K562 (cell line): ENCODE results near the gene LONRF2. TPM values are rescaled to one million over a fixed set of nuclear protein-coding genes. Genes with fewer than 3 reads are reported as not detected.

Experiments used
- ATAC-seq: fragments of 200-7000 bp; cut with Tn5 transposase; 3 replicates; pipeline ENCODE4 v1.9.1; 2020; ENCODE audit warnings: moderate library complexity
- BruUV-seq: library from RNA; stranded (reverse); fragments of 400-500 nt; replicated peaks from 2 replicates; lab custom pipeline; 2021; lab: Mats Ljungman, UMichigan
- CTCF ChIA-PET: fragments of 300-600 bp; formaldehyde crosslinking; extraction: SDS; loops from one replicate; lab custom pipeline; 2021; ENCODE audit warnings: low intra/inter-chr PET ratio; lab: Yijun Ruan, JAX
- POLR2A ChIA-PET: fragments of 300-600, 350-650 bp; sonication (Branson Sonifier 250); formaldehyde crosslinking; extraction: SDS; loops from one replicate; lab custom pipeline; 2021; ENCODE audit warnings: antibody characterized with exemption, inconsistent platforms; lab: Yijun Ruan, JAX
- DNase-seq, 4 experiments: peaks; one replicate each; pipeline versions ENCODE4 v3.0.0 to v3.0.0-alpha.2; 2011 to 2018; ENCODE audit warnings: low spot score in 3 of 4, mixed read lengths in 3 of 4; ENCODE audit errors: extremely low read depth in 1 of 4
- FAIRE-seq: peaks from 2 replicates; lab custom pipeline; 2011; peaks lifted over from hg19 to GRCh38; lab: Jason Lieb, UNC
- H2AFZ ChIP-seq: 2 replicates; pipeline ENCODE4 v1.6.0; 2011; ENCODE audit warnings: low read depth, low read length, control low read depth, inconsistent platforms
- H3K27ac ChIP-seq: fragments of 200-600 bp; 3 replicates; pipeline ENCODE4 v1.8.0; 2011; ENCODE audit warnings: low read depth, mild to moderate bottlenecking, control low read depth, inconsistent platforms, low read length, moderate library complexity, mixed read lengths; ENCODE audit errors: extremely low read depth
- H3K27me3 ChIP-seq, 2 experiments: fragments of 300-600 bp in 1 of 2; 2 replicates in 1 of 2; 3 replicates in 1 of 2; pipeline versions ENCODE4 v1.6.0 to v1.8.0; 2011; ENCODE audit warnings: inconsistent platforms in 2 of 2, low read length in 2 of 2, mild to moderate bottlenecking in 1 of 2, mixed read lengths in 1 of 2, moderate library complexity in 1 of 2; ENCODE audit not compliant: control insufficient read depth in 2 of 2, insufficient read depth in 2 of 2
- H3K36me3 ChIP-seq: fragments of 300-600 bp; 3 replicates; pipeline ENCODE4 v1.8.0; 2011; ENCODE audit warnings: mild to moderate bottlenecking, low read length, inconsistent platforms; ENCODE audit not compliant: control insufficient read depth, insufficient read depth
- H3K4me1 ChIP-seq, 2 experiments: fragments of 200-600 bp in 1 of 2; replicated peaks in 1 of 2; 2 replicates in 1 of 2; 3 replicates in 1 of 2; pipeline versions ENCODE4 v1.5.1 to v1.8.0; 2011; ENCODE audit warnings: inconsistent platforms in 2 of 2, low read length in 2 of 2, mild to moderate bottlenecking in 1 of 2, mixed read lengths in 1 of 2, moderate library complexity in 1 of 2; ENCODE audit not compliant: control insufficient read depth in 2 of 2, insufficient read depth in 2 of 2
- H3K4me2 ChIP-seq: 2 replicates; pipeline ENCODE4 v1.6.1; 2011; ENCODE audit warnings: low read length, control low read depth, inconsistent platforms, mixed read lengths; ENCODE audit not compliant: insufficient read depth
- H3K4me3 ChIP-seq: fragments of 200-600 bp; sonication (generic), shearing (Covaris generic); 2 replicates; pipeline ENCODE4 v1.5.1; 2016; ENCODE audit warnings: control low read depth, inconsistent platforms
- H3K79me2 ChIP-seq: fragments of 200-600 bp; 3 replicates; pipeline ENCODE4 v1.8.0; 2011; ENCODE audit warnings: low read length, inconsistent platforms; ENCODE audit not compliant: control insufficient read depth, insufficient read depth
- H3K9ac ChIP-seq, 2 experiments: 2 replicates each; pipeline versions ENCODE4 v1.6.0 to v1.6.1; 2011; ENCODE audit warnings: low read depth in 2 of 2, low read length in 2 of 2, control low read depth in 1 of 2, inconsistent platforms in 1 of 2, mild to moderate bottlenecking in 1 of 2, mixed read lengths in 1 of 2; ENCODE audit not compliant: insufficient read depth in 1 of 2
- H3K9me1 ChIP-seq: one replicate; pipeline ENCODE4 v1.6.0; 2011; ENCODE audit warnings: inconsistent platforms, mild to moderate bottlenecking, low read length, moderate library complexity; ENCODE audit not compliant: control insufficient read depth, insufficient read depth
- H3K9me3 ChIP-seq: replicated peaks from 2 replicates; pipeline ENCODE4 v1.5.1; 2011; ENCODE audit warnings: low read depth, low read length, inconsistent platforms; ENCODE audit not compliant: control insufficient read depth, insufficient read depth
- H4K20me1 ChIP-seq: replicated peaks from 2 replicates; pipeline ENCODE4 v1.6.1; 2011; ENCODE audit warnings: low read length, inconsistent platforms, mixed read lengths; ENCODE audit not compliant: control insufficient read depth, insufficient read depth
- CBX3 ChIP-seq, 2 experiments: IDR thresholded peaks; 1 replicate in 1 of 2; 2 replicates in 1 of 2; pipeline ENCODE4 v1.6.1; 2012; ENCODE audit warnings: inconsistent platforms in 2 of 2, low read length in 2 of 2, borderline replicate concordance in 1 of 2, control low read depth in 1 of 2
- CREB5 ChIP-seq: fragments of 250-450 bp; sonication (Bioruptor Pico); IDR thresholded peaks from 2 replicates; pipeline ENCODE4 v1.5.0; 2020; ENCODE audit warnings: mild to moderate bottlenecking
- FOXJ3 ChIP-seq: sonication (generic); formaldehyde crosslinking; IDR thresholded peaks from 2 replicates; pipeline ENCODE4 v1.4.0; 2020; ENCODE audit warnings: mild to moderate bottlenecking, missing genetic modification reagents
- KHSRP ChIP-seq: fragments of 450-650 bp; IDR thresholded peaks from 2 replicates; pipeline ENCODE4 v1.6.1; 2017
- NFE2L1 ChIP-seq: fragments of 450-650 bp; IDR thresholded peaks from 2 replicates; pipeline ENCODE4 v1.6.1; 2016; ENCODE audit warnings: missing genetic modification characterization, low read depth, mild to moderate bottlenecking, missing compliant biosample characterization, moderate library complexity, borderline replicate concordance
- POLR2A ChIP-seq: fragments of 450-650 bp; conservative IDR thresholded peaks from 2 replicates; pipeline ENCODE4 v1.6.1; 2016
- PPARD ChIP-seq: fragments of 250-450 bp; sonication (Bioruptor Pico); IDR thresholded peaks from 2 replicates; pipeline ENCODE4 v1.8.0; 2022; ENCODE audit warnings: inconsistent platforms, mild to moderate bottlenecking, moderate library complexity
- TCFL5 ChIP-seq: fragments of 250-450 bp; sonication (Bioruptor Pico); conservative IDR thresholded peaks from 2 replicates; pipeline ENCODE4 v1.6.1; 2021; ENCODE audit warnings: mild to moderate bottlenecking, moderate library complexity, matching md5 sums
- YY1 ChIP-seq, 3 experiments: IDR thresholded peaks; 2 replicates each; pipeline ENCODE4 v1.6.1; 2011; ENCODE audit warnings: low read length in 2 of 3, mild to moderate bottlenecking in 2 of 3, moderate library complexity in 2 of 3, borderline replicate concordance in 1 of 3, control low read depth in 1 of 3, low read depth in 1 of 3; ENCODE audit not compliant: insufficient read depth in 3 of 3, insufficient replicate concordance in 2 of 3, control insufficient read depth in 1 of 3, insufficient read length in 1 of 3; ENCODE audit errors: extremely low read depth in 1 of 3
- ZBED1 ChIP-seq: IDR thresholded peaks from 2 replicates; pipeline ENCODE4 v1.6.1; 2014
- ZC3H8 ChIP-seq: fragments of 450-650 bp; IDR thresholded peaks from 2 replicates; pipeline ENCODE4 v1.6.1; 2017
- ZNF212 ChIP-seq: fragments of 450-650 bp; formaldehyde crosslinking; IDR thresholded peaks from 2 replicates; pipeline ENCODE4 v1.4.0; 2020; ENCODE audit warnings: mild to moderate bottlenecking
- ZNF707 ChIP-seq: fragments of 250-450 bp; sonication (Bioruptor Pico); conservative IDR thresholded peaks from 2 replicates; pipeline ENCODE4 v1.8.0; 2022; ENCODE audit warnings: inconsistent platforms, mild to moderate bottlenecking, moderate library complexity
- WGBS: fragments of 100-300 bp; shearing (Covaris generic); methylation state at CpG from one replicate; pipeline ENCODE4 v1.1.6; 2016; ENCODE audit warnings: low coverage, mixed read lengths; ENCODE audit not compliant: insufficient coverage; ENCODE audit errors: missing lambda C conversion rate; 5-methylcytosine and 5-hydroxymethylcytosine counted together
- in situ Hi-C: fragments of 300-500 bp; cut with MboI; formaldehyde crosslinking; loops from 4 replicates; pipeline ENCODE4 v1.15.0; 2018; ENCODE audit warnings: inconsistent platforms, mixed read lengths
- intact Hi-C: fragments of 100-400 bp; cut with micrococcal nuclease; formaldehyde crosslinking; loops from 2 replicates; pipeline ENCODE4 v1.14.2; 2022
- polyA plus RNA-seq, 8 experiments: library from polyadenylated mRNA; depleted of rRNA in 4 of 8; stranded (reverse) in 5 of 8; unstranded in 3 of 8; fragments of >200 nt; fragmentation: Nextera tagmentation in 2 of 8; fragmentation: Illumina TruSeq in 1 of 8; extraction: Ambion mirVana in 2 of 8; extraction: Trizol in 1 of 8; gene quantifications; 2 replicates each; pipeline versions ENCODE4 v1.2.1 to v1.2.3, GENCODE V29; 2011 to 2014; ENCODE audit warnings: inconsistent platforms in 1 of 8, missing spikeins in 1 of 8
- total RNA-seq, 7 experiments: library from RNA; depleted of rRNA in 6 of 7; stranded (reverse); fragments of >200 nt in 6 of 7; fragmentation: Illumina TruSeq in 2 of 7; extraction: Trizol in 2 of 7; gene quantifications; 2 replicates each; pipeline versions ENCODE4 v1.2.1 to v1.2.3, GENCODE V29; 2011 to 2021; ENCODE audit warnings: low replicate concordance in 1 of 7

Gene LONRF2
- total and polyA plus RNA-seq, 9 of the 15 experiments (the other 6 are each of a cell fraction or from before 2014, with no cell fraction given), result 0.35 to 5.0 (median 2.7) TPM

- in situ Hi-C loops (no loop called here), intact Hi-C loops (no loop called here)
- Histone ChIP-seq H3K4me2 (no peak overlapping the region), H2AFZ (no peak overlapping the region), H3K9ac (no peak overlapping the region), H4K20me1 (no peaks in the 10 kb centered on the region), H3K27ac (no peak overlapping the region), H3K79me2 (no peaks in the 10 kb centered on the region), H3K36me3 (no peaks in the 10 kb centered on the region; the same call in 2 of the 3 replicates)
- DNase-seq (no peak), FAIRE-seq (peak; percentile 19)
- WGBS, result 63% methylated on average over 8 of the region's 9 CpGs
- TF ChIP-seq ZNF212 (CRISPR knock-in tag) (no peak), YY1 (IDR thresholded peaks at IDR 0.05; ENCODE audit: borderline replicate concordance in 1 of 3, control insufficient read depth in 1 of 3, extremely low read depth in 1 of 3, insufficient read depth in 3 of 3, insufficient read length in 1 of 3, insufficient replicate concordance in 2 of 3, low read depth in 1 of 3, low read length in 2 of 3) (no peak), TCFL5 (CRISPR knock-in tag) (no peak), KHSRP (no peak), ZC3H8 (no peak), ZBED1 (no peak), CREB5 (CRISPR knock-in tag) (no peak), FOXJ3 (CRISPR knock-in tag) (no peak), ZNF707 (CRISPR knock-in tag) (peak; percentile 95), NFE2L1 (no peak), POLR2A (no peak), CBX3 (IDR thresholded peaks at IDR 0.05; ENCODE audit: borderline replicate concordance in 1 of 2, low read length in 2 of 2) (peak in 1 of 2 experiments; percentile 70; a peak in 2 of 3 replicates), PPARD (CRISPR knock-in tag) (no peak)
- TF ChIP-seq, all 486 proteins: peak for 2
- no TSS peak for BruUV-seq
- no peaks in the 10 kb centered on the region for H3K27me3 ChIP-seq
- H3K9me3 ChIP-seq, result peaks cover 6% of the 10 kb centered on the region; the same call in 1 of the 2 replicates
- ChIA-PET CTCF (interaction anchor here (0.6 kb wide), 1 partner anchor 152 kb away, joined by 3 read pairs; no protein-coding TSS in a partner anchor), POLR2A (interaction anchor here (0.7 kb wide), 1 partner anchor 111 kb away, joined by 3 read pairs; no protein-coding TSS in a partner anchor)
- H3K4me1 ChIP-seq, result no peaks in the 10 kb centered on the region
- no peak for ATAC-seq
- no peak overlapping the region for H3K4me3 ChIP-seq
- H3K9me1 ChIP-seq, result no peaks in the 10 kb centered on the region
Measured at GRCh38 chr2:100270381-100271146, 51.7 kb downstream of the LONRF2 start.
